GM10847 (cell line): ENCODE measurements around the gene FAM217A.

Source experiments
- POLR2A ChIP-seq: IDR thresholded peaks from 2 replicates; pipeline ENCODE4 v1.6.1; 2011; ENCODE audit not compliant: insufficient read length; ENCODE audit errors: extremely low read depth

The FAM217A gene

GRCh38 chr6:4100655-4101054 is 21.7 kb upstream of the FAM217A start:
- TF ChIP-seq POLR2A, result no peak

- no peak for TF ChIP-seq POLR2A
Observed at GRCh38 chr6:4093288-4093687, 14.4 kb upstream of the FAM217A start.

DNA sequence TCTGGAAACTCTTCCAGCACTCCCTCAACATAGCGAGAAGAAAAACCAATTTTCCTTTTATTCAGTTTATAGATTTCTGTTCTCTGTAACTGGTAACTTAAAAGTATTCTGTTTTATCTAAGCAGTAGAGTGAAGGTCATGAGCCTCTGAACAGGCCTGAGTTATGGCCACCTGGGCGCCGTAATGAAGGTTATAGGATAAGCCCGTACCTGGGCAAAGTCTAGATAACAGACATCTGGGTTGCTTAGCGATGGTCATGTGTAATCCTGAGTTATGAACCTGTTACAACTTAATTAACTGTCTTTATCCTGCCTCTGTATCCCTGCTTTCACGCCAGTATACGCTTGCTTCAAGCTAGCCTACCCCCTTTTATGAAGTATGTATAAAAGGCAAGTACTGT is 13.0 kb upstream of the FAM217A start:
- TF ChIP-seq POLR2A, result no peak

- TF ChIP-seq POLR2A, result no peak
Observed at GRCh38 chr6:4088704-4089103, 9.8 kb upstream of the FAM217A start.

DNA sequence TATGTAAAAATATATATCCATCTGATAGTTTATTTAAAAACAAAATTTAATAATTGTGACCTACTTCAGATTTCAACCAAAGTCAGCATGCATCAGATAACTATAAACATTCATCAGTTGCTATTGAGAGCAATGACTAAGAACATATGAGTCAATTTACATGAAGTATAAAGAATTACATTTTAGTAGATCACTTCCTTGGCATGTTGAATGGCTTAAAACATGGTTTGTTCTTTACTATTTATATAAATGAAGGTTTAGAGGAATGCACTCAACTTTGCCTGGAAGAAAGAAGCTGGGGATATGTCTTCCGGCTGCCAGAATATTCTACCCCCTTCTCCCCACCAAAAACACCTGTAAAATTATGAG is 6.4 kb upstream of the FAM217A start:
- TF ChIP-seq POLR2A, result no peak

- no peak for TF ChIP-seq POLR2A
Observed at GRCh38 chr6:4084444-4085331, 5.8 kb upstream of the FAM217A start.

DNA sequence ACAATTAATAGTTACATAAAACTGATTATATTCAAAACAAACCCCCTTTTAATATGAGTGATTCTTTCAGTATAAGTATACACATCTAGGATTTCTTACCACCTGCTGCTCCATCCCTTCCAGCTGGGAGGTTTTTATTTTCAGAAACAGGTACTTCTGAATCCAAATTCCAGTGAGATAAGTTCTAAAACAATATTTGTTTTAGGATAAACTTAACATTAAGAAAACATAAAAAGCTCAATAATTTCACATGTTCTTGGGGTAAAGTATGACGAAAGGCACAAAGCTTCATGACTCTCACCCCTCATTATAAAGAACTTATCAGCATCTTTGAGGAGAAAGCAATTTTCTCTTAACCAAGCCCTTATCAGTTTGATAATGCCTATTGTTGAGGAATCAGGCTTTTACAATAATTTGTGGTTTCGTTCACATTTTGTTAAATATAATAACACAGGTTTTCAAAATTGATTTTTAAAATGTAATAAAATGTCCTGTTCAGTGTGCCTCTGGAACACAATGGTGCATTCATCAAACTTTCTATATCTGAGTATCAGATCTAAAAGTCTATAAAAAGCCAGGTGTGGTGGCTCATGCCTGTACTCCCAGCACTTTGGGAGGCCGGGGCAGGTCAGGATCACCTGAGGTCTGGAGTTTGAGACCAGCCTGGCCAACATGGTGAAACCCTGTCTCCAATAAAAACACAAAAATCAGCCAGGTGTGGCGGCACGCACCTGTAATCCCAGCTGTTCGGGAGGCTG is 4.3 kb downstream of the FAM217A start:
- TF ChIP-seq POLR2A, result no peak

- no peak for TF ChIP-seq POLR2A
Observed at GRCh38 chr6:4071330-4071729, 7.6 kb downstream of the FAM217A start.

- TF ChIP-seq POLR2A, result no peak
Observed at GRCh38 chr6:4069199-4069598, 9.7 kb downstream of the FAM217A start.

- TF ChIP-seq POLR2A, result no peak
Observed at GRCh38 chr6:4067673-4068072, 11.3 kb downstream of the FAM217A start.

DNA sequence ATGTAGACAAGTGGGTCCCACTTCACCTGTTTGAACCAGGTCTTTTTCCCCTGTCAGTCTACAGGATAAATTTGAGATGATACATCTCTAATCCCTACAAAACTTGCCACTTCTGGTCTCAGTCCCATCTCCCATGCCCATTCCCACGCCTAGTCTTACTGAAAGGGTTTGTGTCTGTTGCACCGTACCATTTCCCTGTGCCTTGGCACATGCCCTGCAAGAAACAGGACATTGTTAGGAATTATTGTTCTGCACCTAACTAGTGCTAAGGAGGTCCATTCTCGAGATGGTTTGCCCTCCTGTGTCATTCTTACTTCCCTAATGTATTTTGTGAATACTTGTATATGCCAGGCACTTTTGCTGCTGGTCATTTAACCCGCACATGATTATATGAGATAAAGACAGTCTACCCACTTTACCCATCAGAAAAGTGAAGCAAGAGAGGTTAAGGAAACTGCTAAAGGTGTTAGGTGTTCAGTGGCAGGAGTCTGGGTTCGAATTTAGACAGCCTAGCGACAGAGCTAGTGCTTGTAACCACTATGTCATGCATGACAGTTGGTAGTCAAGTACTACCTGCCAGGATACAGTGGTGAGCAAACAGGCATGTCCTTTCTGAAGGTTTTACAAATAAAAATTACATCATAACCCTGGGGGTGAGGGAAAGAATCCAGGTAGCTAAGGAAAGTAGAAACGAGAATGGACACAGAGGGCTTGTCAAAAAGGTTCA is 12.7 kb downstream of the FAM217A start:
- no peak for TF ChIP-seq POLR2A

GRCh38 chr6:4059115-4059777 is 19.7 kb downstream of the FAM217A start:
- no peak for TF ChIP-seq POLR2A

GRCh38 chr6:4057036-4057435 is 21.9 kb downstream of the FAM217A start:
- no peak for TF ChIP-seq POLR2A

- TF ChIP-seq POLR2A, result no peak
Observed at GRCh38 chr6:4055420-4056041, 23.4 kb downstream of the FAM217A start.

DNA sequence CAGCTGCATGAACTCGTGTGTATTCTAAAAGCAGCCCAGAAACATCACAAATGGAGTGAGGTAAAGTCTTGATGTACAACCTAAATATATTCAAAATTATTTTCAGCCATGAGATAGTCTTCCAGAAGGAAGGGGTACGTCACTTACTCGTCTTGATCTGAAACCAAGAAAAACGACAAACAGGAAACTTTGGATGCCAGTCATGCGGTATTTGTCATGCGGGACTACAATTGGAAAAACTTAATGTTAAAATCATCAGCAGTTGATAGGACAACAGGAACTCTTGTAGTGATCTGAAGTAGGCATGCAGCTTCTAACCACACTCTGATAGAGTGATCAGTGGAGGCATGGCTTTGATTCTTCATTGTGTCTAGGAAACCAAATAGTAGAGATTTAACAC is 29.7 kb downstream of the FAM217A start:
- TF ChIP-seq POLR2A, result no peak
